ENCODE measurements around the gene NUP93.
"Not testable (repeated sequence)": the region's sequence is repeated elsewhere in the genome, so short reads cannot be mapped to it uniquely, and the experiment has no call there.

The NUP93 gene

DNA sequence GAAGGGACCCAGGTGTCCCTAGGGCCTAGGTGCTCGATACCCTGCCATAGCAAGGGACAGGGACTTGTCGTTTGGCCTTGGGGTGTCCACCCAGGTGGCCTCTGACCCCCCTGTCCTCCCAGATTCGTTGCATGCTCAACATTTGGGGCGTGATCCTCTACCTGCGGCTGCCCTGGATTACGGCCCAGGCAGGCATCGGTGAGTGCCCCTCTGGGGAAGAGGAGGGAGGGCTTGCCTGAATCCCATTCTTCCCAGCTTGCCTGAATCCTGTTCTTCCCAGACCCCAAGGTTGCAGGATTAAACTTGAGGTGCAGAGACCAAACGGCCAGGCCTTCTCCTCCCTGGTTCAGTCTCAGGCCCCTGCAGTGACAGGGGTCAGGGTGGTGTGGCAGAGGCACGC lies 138.2 kb downstream of the NUP93 start:
- Mint-ChIP-seq H3K36me3 (ENCODE audit: low read depth) (no peaks in the 10 kb centered on the region), H3K27me3 (peaks cover 23% of the 10 kb centered on the region), H3K27ac (no peak overlapping the region), H3K9me3 (no peaks in the 10 kb centered on the region), H3K4me1 (ENCODE audit: low read depth) (peaks cover 65% of the 10 kb centered on the region), H3K4me3 (no peak overlapping the region)
- intact Hi-C loops (cut with micrococcal nuclease): no loop called here

DNA sequence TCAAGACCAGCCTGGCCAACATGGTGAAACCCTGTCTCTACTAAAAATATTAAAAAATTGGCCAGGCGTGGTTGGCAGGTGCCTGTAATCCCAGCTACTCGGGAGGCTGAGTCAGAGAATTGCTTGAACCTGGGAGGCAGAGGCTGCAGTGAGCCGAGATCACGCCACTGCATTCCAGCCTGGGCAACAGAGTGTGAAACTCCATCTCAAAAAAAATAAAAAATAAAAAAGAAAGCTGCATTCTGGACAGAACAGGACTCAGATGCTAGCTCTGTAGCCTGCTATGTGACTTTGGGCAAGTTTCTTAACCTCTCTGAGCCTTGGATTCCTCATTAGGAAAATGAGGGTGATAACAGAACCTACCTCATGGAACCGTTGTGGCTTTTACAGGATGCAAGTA lies 138.8 kb downstream of the NUP93 start:
- H3K4me3 Mint-ChIP-seq; H3K9me3 Mint-ChIP-seq; intact Hi-C loops (cut with micrococcal nuclease); H3K36me3 Mint-ChIP-seq (ENCODE audit: low read depth); H3K27ac Mint-ChIP-seq: not testable (repeated sequence)
- Mint-ChIP-seq H3K4me1 (ENCODE audit: low read depth) (peaks cover 63% of the 10 kb centered on the region), H3K27me3 (peaks cover 19% of the 10 kb centered on the region)

DNA sequence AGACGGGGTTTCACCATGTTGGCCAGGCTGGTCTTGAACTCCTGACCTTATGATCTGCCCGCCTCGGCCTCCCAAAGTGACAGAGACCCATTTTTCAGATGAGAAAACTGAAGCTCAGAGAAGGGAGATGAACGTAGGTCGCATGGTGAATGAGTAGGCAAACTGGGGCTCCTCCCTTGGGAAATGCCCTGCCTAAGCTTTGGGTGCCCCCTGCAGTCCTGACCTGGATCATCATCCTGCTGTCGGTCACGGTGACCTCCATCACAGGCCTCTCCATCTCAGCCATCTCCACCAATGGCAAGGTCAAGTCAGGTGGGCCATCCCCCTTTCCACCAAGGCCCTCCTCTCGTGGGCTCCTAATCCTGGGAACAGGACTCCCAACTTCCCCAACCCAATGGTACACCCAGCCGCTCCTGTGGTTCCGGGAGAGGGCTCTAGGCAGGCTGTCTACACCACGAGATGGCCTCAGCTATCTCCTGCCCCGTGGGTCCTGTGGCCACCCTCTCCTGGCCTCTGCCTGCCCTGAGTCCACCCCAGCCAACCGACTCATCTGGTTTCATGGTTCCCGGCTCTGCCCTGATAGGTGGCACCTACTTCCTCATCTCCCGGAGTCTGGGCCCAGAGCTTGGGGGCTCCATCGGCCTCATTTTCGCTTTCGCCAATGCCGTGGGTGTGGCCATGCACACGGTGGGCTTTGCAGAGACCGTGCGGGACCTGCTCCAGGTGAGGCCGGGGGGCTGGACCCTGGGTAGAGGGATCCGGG lies 139.8 kb downstream of the NUP93 start:
- no peaks in the 10 kb centered on the region for H3K36me3 Mint-ChIP-seq (ENCODE audit: low read depth)
- H3K27ac Mint-ChIP-seq: peak overlapping the region; percentile 29
- intact Hi-C loops (cut with micrococcal nuclease): loop anchor here (5.0 kb wide), 1 partner anchor 43 kb away; no protein-coding TSS in a partner anchor
- no peak overlapping the region for H3K4me3 Mint-ChIP-seq
- peaks cover 28% of the 10 kb centered on the region for H3K27me3 Mint-ChIP-seq
- H3K4me1 Mint-ChIP-seq (ENCODE audit: low read depth): peaks cover 63% of the 10 kb centered on the region
- H3K9me3 Mint-ChIP-seq: no peaks in the 10 kb centered on the region

DNA sequence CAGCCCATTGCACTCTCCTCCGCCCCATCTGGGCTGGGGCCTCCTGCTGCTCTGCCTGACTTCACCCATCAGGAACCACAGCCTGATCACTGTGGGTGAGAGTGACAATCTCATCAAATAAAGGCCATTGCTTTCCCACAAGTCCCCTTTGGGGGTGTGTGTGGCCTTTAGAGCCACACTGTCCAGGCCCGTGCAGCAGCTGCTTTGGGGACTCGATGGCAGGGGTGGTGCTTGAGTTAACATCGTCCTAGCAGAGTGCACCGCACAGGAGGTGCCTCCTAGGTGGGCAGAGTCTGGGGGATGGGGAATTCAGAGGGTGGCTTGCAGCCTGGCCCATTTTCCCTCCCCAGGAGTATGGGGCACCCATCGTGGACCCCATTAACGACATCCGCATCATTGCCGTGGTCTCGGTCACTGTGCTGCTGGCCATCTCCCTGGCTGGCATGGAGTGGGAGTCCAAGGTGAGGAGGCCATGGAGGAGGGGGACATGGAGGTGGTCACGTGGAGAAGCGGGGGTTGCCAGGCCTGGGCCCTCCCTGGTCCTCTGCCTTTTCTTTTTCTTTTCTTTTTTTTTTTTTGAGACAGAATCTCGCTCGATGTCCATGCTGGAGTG lies 140.5 kb downstream of the NUP93 start:
- Mint-ChIP-seq H3K4me1 (ENCODE audit: low read depth) (peaks cover 57% of the 10 kb centered on the region), H3K9me3 (no peaks in the 10 kb centered on the region), H3K27me3 (peaks cover 31% of the 10 kb centered on the region), H3K27ac (peak overlapping the region; percentile 29), H3K4me3 (no peak overlapping the region), H3K36me3 (ENCODE audit: low read depth) (no peaks in the 10 kb centered on the region)
- intact Hi-C loops (cut with micrococcal nuclease): loop anchor here (5.0 kb wide), 1 partner anchor 42 kb away; no protein-coding TSS in a partner anchor

DNA sequence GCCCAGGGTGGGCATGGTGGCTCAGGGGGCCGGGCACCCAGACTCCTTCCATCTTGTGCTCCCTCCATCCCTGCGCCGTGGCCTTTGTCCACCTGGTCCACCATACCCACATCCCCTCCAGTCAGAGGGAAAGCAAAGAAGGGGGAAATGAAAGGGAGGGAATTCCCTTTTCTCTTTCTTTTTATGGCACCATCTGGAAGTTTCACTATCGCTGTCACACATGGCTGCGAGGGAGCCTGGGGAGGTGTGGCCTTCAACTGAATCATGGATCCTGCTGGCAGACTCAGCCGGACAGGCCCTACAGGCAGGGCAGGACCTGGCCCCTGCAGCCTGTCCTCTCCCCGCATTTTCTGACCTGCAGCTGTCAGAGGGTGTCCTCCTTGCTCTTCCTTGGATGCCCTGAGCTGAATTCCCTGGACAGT lies 141.3 kb downstream of the NUP93 start:
- Mint-ChIP-seq H3K4me3 (no peak overlapping the region), H3K27me3 (peaks cover 35% of the 10 kb centered on the region), H3K36me3 (ENCODE audit: low read depth) (no peaks in the 10 kb centered on the region), H3K4me1 (ENCODE audit: low read depth) (peaks cover 57% of the 10 kb centered on the region), H3K27ac (no peak overlapping the region), H3K9me3 (no peaks in the 10 kb centered on the region)
- intact Hi-C loops (cut with micrococcal nuclease): loop anchor here (5.0 kb wide), 1 partner anchor 41 kb away; no protein-coding TSS in a partner anchor

DNA sequence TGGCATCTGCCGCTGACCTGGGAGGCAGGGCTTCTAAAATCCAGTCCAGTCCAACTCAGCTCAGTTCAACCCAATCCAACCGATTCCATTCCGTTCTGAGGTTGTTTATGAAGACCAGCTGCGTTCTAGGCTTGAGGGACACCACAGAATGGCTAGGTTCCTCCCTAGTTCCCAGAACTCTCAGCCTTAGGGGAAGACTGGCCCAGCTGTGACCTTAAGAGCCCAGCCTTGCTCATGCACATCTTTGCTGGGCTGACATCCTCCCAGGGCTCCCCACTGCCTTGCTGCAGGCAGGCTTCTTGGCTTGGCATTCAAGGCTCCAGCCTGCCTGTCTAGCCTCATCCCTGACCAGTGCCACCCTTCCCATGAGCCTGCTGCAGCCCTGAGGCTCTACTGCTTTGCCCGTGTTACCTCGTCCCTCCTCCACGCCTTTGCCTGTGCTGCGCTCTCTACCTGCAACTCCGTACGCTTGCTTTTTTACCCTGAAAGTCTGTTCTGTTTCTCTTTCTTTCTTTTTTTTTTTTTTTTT lies 143.0 kb downstream of the NUP93 start:
- H3K27me3 Mint-ChIP-seq: peaks cover 43% of the 10 kb centered on the region
- peak overlapping the region; percentile 34 for H3K4me3 Mint-ChIP-seq
- H3K9me3 Mint-ChIP-seq: no peaks in the 10 kb centered on the region
- H3K27ac Mint-ChIP-seq: peak overlapping the region; percentile 45
- H3K36me3 Mint-ChIP-seq (ENCODE audit: low read depth): no peaks in the 10 kb centered on the region
- intact Hi-C loops (cut with micrococcal nuclease): loop anchor here (5.0 kb wide), 1 partner anchor 39 kb away; no protein-coding TSS in a partner anchor
- peaks cover 47% of the 10 kb centered on the region for H3K4me1 Mint-ChIP-seq (ENCODE audit: low read depth)

DNA sequence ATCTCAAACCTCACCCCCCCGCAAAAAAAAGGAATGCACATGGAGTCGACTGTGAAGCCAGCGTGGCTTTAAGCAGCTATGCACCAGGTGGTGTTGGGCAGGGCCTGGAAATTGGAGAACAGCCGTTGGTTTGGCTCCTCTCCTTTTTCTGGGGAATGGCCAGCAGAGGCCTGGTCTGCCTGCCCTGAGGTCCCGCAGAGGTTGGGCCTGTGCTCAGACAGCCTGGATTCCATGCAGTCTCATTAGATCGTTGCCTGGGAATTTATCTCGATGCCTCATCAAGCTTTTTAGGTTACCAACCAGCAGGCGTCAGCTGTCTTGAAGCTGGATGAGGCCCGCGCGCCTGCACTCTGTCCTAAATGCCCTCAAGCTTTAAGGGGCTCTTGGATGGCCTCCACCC lies 144.9 kb downstream of the NUP93 start:
- peaks cover 51% of the 10 kb centered on the region for H3K27me3 Mint-ChIP-seq
- no peaks in the 10 kb centered on the region for H3K9me3 Mint-ChIP-seq
- H3K4me3 Mint-ChIP-seq: no peak overlapping the region
- H3K4me1 Mint-ChIP-seq (ENCODE audit: low read depth): peaks cover 42% of the 10 kb centered on the region
- intact Hi-C loops (cut with micrococcal nuclease): loop anchor here (5.0 kb wide), 1 partner anchor 38 kb away; no protein-coding TSS in a partner anchor
- H3K27ac Mint-ChIP-seq: no peak overlapping the region
- H3K36me3 Mint-ChIP-seq (ENCODE audit: low read depth): no peaks in the 10 kb centered on the region

DNA sequence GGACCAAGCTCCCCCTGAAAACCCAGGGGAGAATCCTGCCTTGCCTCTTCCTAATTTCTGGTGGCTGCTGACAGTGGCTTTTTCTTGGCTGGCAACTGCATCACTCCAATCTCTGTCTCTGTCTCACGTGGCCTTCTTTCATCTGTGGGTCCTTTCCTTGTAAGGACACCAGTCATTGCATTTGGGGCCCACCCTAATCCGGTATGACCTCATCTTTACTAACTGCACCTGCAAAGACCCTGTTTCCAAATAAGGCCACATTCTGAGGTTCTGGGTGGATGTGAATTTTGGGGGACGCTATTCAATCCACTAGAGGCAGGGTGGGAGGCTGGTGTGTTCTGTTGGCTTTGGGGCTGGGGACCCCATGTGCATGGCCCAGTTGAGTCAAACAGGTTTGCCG lies 146.1 kb downstream of the NUP93 start:
- no peak overlapping the region for H3K4me3 Mint-ChIP-seq
- H3K9me3 Mint-ChIP-seq: no peaks in the 10 kb centered on the region
- intact Hi-C loops (cut with micrococcal nuclease): no loop called here
- H3K27me3 Mint-ChIP-seq: peaks cover 49% of the 10 kb centered on the region
- no peaks in the 10 kb centered on the region for H3K36me3 Mint-ChIP-seq (ENCODE audit: low read depth)
- H3K4me1 Mint-ChIP-seq (ENCODE audit: low read depth): peaks cover 29% of the 10 kb centered on the region
- no peak overlapping the region for H3K27ac Mint-ChIP-seq

DNA sequence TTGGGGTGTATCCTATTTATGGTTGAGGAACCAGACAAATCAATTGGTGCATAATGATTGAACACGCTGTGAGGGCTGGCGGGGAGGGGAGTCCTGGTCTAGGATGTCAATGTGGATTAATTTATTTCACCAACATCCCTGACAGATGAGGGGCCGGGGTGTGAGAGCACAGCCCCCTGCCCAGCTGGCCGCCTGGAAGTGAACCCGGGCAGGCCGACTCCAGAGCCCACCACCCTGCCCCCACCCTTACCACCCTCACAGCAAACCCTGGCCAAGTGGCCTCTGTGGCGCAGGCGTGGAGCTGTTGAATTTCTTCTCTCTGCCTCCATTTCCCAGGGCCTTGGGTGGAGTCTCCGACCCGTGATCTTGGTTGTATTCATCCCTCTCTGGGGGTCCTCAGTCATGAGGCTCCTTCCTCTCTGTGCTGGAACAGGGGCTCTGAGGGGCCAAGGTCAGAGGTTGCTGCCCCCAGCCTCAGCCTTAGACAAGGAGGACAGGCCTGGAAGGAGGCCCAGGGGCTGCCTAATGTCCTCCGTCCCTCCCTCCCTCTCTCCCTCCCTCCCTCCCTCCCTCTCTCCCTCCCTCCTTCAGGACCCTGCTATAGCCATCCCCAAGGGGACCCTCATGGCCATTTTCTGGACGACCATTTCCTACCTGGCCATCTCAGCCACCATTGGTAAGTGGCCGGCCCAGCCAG lies 147.7 kb downstream of the NUP93 start:
- Mint-ChIP-seq H3K27me3 (peaks cover 52% of the 10 kb centered on the region), H3K9me3 (no peaks in the 10 kb centered on the region)
- intact Hi-C loops (cut with micrococcal nuclease): no loop called here

DNA sequence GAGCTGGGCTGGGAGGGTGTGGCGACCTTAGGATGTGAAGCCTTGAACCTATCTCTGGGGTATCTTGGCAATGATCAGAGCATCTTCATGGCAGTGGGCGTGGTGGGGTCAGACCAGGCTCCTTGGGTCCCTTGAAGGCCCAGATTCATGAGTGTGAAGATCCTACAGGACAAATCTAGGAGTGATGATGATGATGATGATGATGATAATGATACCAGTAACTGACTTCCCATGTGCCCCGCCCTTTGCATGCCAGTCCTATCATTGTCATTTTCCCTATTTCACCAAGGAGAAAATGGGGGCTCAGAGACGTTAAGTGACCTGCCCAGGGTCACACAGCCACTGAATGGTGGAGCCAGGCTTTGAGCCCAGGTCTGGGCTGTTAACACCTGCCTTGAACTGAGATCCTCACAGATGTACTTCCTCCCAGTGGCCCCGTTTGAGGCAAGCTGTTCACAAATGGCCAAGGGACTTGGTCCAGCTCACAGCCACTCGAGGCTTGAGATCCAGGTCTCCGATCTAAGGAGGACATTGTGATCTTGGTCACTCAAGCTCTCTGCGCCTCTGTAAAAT lies 148.4 kb downstream of the NUP93 start:
- Mint-ChIP-seq H3K36me3 (ENCODE audit: low read depth) (no peaks in the 10 kb centered on the region), H3K27me3 (peaks cover 51% of the 10 kb centered on the region), H3K9me3 (no peaks in the 10 kb centered on the region), H3K4me3 (no peak overlapping the region), H3K4me1 (ENCODE audit: low read depth) (peaks cover 6% of the 10 kb centered on the region), H3K27ac (no peak overlapping the region)
- intact Hi-C loops (cut with micrococcal nuclease): no loop called here

More for the DNA sequence above, 147.7 kb downstream of the NUP93 start:
- Mint-ChIP-seq H3K4me1 (ENCODE audit: low read depth) (peaks cover 13% of the 10 kb centered on the region), H3K36me3 (ENCODE audit: low read depth) (no peaks in the 10 kb centered on the region), H3K4me3 (no peak overlapping the region), H3K27ac (no peak overlapping the region)

DNA sequence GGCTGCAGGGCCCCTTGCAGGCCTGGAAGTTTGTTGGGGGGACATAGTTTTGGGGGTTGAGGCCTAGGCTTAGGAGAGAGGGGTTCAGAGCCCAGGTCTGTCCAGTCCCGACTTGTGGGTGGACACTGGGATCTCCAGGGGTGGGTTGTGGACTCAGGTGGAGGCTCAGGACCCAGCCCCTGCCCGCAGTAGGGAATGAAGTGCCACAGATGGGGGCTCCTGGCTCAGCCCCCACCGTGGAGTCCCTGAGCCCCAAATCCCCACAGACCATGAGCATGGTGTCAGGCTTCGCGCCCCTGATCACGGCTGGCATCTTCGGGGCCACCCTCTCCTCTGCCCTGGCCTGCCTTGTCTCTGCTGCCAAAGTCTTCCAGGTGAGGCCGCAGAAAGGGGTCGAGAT lies 149.3 kb downstream of the NUP93 start:
- Mint-ChIP-seq H3K4me3 (no peak overlapping the region), H3K36me3 (ENCODE audit: low read depth) (no peaks in the 10 kb centered on the region), H3K4me1 (ENCODE audit: low read depth) (no peaks in the 10 kb centered on the region), H3K9me3 (no peaks in the 10 kb centered on the region), H3K27me3 (peaks cover 49% of the 10 kb centered on the region), H3K27ac (no peak overlapping the region)
- intact Hi-C loops (cut with micrococcal nuclease): no loop called here

DNA sequence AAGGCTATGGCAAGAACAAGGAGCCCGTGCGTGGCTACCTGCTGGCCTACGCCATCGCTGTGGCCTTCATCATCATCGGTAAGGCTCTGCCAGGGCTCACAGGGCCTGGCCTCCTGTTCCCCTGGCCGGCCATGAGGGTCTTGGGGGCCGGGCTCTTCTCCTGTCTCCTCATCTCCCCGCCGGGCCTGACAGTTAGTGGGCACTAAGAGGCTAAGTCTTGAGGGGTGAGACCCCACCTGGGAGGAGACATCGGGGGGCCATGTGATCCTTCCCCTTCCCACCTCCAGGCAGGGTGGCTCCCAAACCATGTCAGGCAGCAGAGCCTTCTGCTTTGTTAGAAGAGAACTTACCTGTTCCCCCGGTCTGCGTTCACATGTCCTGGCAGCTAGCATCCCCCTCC lies 150.2 kb downstream of the NUP93 start:
- H3K27me3 Mint-ChIP-seq: peaks cover 42% of the 10 kb centered on the region
- H3K4me1 Mint-ChIP-seq (ENCODE audit: low read depth): no peaks in the 10 kb centered on the region
- H3K9me3 Mint-ChIP-seq: no peaks in the 10 kb centered on the region
- intact Hi-C loops (cut with micrococcal nuclease): no loop called here
- no peaks in the 10 kb centered on the region for H3K36me3 Mint-ChIP-seq (ENCODE audit: low read depth)
- H3K4me3 Mint-ChIP-seq: no peak overlapping the region
- H3K27ac Mint-ChIP-seq: no peak overlapping the region

DNA sequence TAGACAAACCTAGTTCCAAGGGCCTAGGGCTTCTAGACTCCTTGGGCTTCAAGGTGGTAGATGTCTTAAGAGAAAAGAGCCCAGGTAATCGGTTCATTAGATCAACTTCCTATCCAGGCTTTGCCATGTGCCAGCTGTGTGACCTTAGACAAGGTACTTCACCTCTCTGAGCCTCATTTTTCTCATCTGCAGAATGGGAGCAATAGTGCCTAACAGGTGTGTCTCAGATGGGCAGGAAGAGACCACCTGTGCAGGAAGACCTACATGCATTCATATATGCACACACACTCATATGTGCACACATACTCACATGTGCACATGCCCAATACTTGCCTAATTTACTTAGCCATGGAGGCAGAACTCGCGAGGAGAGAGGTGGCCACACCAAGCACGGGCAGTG lies 150.8 kb downstream of the NUP93 start:
- Mint-ChIP-seq H3K36me3 (ENCODE audit: low read depth) (no peaks in the 10 kb centered on the region), H3K27ac (no peak overlapping the region), H3K4me3 (no peak overlapping the region), H3K9me3 (no peaks in the 10 kb centered on the region), H3K27me3 (peaks cover 38% of the 10 kb centered on the region), H3K4me1 (ENCODE audit: low read depth) (no peaks in the 10 kb centered on the region)
- intact Hi-C loops (cut with micrococcal nuclease): no loop called here

Measured in dendritic cell treated with granulocyte-macrophage colony-stimulating factor and Interleukin-4, amounts not matched to agents 40 ng/mL and 50 ng/mL, for 4 days (primary cell).